AG09309 (cell line): ENCODE measurements around the gene SLC34A1.
"Not testable (repeated sequence)": the region's sequence is repeated elsewhere in the genome, so short reads cannot be mapped to it uniquely, and the experiment has no call there.

Experiments
- DNase-seq: peaks from one replicate; pipeline ENCODE4 v3.0.0-alpha.2; 2010; ENCODE audit warnings: low read depth
- H3K4me3 ChIP-seq: 2 replicates; pipeline ENCODE4 v1.5.1; 2011; ENCODE audit warnings: mild to moderate bottlenecking, low read depth, low read length, moderate library complexity; ENCODE audit not compliant: control insufficient read depth
- TF ChIP-seq, protein P1 (sequence below): IDR thresholded peaks from 2 replicates; pipeline ENCODE4 v1.5.1; 2011; ENCODE audit warnings: mild to moderate bottlenecking, low read depth, low read length, inconsistent platforms; ENCODE audit not compliant: insufficient read depth, control insufficient read depth; ENCODE audit errors: missing control alignments

The SLC34A1 gene

DNA sequence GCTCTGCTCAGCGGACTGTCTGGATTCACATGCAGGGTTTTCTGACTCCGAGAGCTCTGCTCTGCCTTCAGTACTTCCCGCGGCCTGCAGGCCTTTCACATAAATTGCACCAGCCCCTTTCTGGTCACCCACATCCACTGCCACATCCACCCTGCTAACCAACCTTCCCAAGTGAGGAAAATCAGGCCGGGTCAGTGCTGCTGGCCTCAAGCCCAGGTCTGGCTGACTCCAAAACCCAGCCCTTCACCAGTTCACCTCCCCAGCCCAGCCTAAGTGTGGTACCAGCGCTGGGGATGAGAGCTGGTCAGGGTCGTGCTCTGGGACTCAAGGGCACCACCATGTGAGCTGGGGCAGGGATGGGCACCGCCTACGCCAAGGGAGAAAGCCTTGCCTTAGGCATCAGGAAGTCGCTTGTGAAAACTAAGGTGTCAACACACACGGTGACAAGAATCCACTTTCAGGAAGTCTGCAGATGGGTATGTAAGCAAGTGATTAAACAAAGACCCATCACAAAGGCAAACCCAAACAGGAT, 45.1 kb upstream of the SLC34A1 start:
- TF ChIP-seq, protein P1, sequence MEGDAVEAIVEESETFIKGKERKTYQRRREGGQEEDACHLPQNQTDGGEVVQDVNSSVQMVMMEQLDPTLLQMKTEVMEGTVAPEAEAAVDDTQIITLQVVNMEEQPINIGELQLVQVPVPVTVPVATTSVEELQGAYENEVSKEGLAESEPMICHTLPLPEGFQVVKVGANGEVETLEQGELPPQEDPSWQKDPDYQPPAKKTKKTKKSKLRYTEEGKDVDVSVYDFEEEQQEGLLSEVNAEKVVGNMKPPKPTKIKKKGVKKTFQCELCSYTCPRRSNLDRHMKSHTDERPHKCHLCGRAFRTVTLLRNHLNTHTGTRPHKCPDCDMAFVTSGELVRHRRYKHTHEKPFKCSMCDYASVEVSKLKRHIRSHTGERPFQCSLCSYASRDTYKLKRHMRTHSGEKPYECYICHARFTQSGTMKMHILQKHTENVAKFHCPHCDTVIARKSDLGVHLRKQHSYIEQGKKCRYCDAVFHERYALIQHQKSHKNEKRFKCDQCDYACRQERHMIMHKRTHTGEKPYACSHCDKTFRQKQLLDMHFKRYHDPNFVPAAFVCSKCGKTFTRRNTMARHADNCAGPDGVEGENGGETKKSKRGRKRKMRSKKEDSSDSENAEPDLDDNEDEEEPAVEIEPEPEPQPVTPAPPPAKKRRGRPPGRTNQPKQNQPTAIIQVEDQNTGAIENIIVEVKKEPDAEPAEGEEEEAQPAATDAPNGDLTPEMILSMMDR: no peak
- DNase-seq: no peak
- no peak overlapping the region for H3K4me3 ChIP-seq

DNA sequence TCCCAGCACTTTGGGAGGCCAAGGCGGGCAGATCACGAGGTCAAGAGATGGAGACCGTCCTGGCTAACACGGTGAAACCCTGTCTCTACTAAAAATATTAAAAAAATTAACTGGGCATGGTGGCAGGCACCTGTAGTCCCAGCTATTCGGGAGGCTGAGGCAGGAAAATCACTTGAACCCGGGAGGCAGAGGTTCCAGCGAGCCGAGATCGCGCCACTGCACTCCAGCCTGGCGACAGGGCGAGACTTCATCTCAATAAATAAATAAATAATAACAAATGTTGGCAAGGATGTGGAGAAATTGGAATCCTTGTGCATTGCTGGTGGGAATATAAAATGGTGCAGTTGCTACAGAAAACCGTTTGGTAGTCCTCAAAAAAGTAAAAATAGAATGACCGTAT, 41.2 kb upstream of the SLC34A1 start:
- DNase-seq, H3K4me3 ChIP-seq: not testable (repeated sequence)

DNA sequence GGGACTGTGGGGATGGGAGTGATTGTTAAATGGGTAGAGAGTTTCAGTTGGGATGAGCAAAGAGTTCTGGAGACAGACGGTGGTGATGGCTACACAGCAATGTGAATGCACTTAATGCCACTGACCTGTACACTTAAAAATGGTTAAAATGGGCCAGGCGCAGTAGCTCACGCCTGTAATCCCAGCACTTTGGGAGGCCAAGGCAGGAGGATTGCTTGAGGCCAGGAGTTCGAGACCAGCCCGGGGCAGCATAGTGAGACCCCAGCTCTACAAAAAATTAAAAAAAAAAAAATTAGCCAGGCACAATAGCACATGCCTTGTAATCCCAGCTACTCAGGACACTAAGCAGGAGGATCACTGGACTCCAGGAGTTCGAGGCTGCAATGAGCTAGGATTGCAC, 40.5 kb upstream of the SLC34A1 start:
- DNase-seq: no peak
- H3K4me3 ChIP-seq: no peak overlapping the region
- TF ChIP-seq, protein P1: no peak

DNA sequence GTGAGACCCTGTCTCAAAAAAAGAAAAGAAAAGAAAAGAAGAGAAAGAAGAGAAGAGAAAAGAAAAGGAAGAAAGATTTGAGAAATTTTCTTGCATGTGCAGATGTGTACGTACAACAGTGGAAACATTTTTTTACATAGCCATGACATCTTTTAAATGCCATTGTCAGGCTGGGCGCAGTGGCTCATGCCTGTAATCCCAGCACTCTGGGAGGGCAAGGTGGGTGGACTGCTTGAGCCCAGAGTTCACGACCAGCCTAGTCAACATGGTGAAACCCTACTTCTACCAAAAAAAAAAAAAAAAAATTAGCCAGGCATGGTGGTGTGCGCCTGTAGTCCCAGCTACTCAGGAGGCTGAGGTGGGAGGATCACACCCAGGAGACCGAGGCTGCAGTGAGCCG, 39.3 kb upstream of the SLC34A1 start:
- DNase-seq: no peak
- H3K4me3 ChIP-seq: no peak overlapping the region
- TF ChIP-seq, protein P1: no peak

DNA sequence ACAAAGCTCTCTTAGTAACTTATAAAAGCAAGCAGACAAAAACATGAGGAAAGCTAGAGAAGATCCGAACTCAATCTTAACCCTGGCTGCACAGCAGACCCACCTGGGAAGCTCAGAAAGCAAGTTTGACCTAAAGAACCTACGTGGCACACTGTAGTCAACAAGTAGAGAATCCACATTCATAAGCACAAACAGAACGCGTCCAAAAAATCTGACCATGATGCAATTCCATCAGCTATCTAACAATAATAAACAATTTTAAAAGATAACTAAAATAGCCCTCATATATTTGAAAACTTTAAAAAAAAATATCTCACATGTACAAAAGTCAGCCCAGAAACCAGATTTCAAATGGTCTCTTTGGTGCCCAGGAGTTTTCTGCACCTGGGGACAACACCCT, 37.4 kb upstream of the SLC34A1 start:
- DNase-seq: no peak
- no peak overlapping the region for H3K4me3 ChIP-seq
- TF ChIP-seq, protein P1: no peak

DNA sequence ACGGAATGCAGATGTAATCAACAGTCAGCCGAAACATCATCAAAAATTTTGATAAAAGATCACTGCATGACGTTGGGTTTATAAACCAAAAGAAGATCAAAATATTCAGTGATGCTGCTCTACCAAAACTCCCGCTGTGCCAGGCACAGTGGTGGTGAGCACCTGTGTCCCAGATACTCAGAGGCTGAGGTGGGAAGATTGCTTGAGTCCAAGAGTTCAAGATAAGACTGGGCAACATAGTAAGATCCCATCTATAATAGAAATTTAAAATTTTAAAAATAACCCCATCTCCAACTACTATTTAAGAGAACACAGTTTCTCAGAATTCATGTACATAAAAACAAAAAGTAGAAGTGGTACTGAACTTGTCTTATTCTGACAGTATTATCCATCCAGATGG, 36.5 kb upstream of the SLC34A1 start:
- TF ChIP-seq, protein P1: no peak
- no peak for DNase-seq
- H3K4me3 ChIP-seq: no peak overlapping the region

DNA sequence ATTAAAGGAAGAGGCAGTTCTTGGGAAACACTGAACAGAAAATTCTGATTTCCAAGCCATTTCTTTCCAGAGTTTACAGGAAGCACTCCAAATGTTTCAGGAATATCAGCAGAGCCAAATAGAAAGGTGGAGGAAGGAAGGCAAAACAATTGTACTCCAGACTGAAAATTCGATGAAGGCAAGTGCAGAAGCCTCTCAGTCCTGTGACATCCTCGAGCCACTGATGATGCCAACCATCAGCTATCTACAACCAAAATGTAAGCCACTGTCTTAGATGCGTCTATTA, 34.9 kb upstream of the SLC34A1 start:
- no peak overlapping the region for H3K4me3 ChIP-seq
- TF ChIP-seq, protein P1: no peak
- no peak for DNase-seq

DNA sequence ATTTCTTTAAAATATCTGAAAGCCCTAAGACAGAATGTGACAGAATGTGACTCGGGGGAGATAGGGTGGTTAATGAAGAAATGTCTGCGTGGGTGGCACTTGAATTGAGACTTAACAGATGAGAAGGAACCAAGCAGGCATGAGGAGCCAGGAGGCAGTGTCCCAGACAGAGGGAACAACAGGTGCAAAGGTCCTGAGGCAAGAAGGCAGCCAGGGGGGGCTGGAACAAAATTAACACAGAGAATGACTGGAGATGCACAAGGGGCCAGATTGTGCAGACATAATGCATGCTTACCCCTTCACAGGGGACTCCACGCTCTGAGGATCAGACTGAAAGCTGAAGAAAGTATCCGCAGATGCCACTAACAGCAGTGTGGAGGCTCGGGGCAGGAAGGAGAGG, 34.5 kb upstream of the SLC34A1 start:
- no peak overlapping the region; the same call in 1 of the 2 replicates for H3K4me3 ChIP-seq
- DNase-seq: no peak
- TF ChIP-seq, protein P1: no peak
